Hair follicle dermal papilla cell (primary cell): ENCODE data around the gene TAF11L5. TPM values are rescaled to one million over a fixed set of nuclear protein-coding genes. Genes with fewer than 3 reads are reported as not detected.

Experiments
- small RNA-seq: library from RNA; depleted of rRNA; stranded (forward); fragments of <200 nt; gene quantifications from one replicate; pipeline ENCODE3, GENCODE V24; 2012
- total RNA-seq: library from RNA; depleted of rRNA; stranded (reverse); fragments of >200 nt; gene quantifications from 2 replicates; pipeline ENCODE4 v1.2.3, GENCODE V29; 2012

The TAF11L5 gene
- total RNA-seq = not detected in 2 replicates

DNA sequence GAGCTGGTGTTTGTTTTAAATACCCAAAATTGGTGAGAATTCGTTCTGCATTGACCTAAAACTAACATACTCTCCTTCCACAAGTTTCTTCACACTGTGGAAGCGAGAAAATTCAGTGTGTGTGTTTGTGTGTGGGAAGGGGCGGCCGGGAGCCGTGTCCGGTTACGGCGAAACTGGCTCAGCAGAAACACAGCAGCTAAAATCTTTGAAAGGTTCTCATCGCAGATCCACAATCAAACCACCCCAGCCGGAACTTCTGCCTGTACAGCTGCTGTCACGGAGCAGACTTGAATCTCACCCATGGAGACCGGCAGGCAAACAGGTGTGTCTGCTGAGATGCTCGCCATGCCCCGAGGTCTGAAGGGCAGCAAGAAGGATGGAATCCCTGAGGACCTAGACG, at the start of gene TAF11L5:
Gene TAF11L5, plus strand, starts transcription at position 301 of the 400 bp plus-strand sequence.

DNA sequence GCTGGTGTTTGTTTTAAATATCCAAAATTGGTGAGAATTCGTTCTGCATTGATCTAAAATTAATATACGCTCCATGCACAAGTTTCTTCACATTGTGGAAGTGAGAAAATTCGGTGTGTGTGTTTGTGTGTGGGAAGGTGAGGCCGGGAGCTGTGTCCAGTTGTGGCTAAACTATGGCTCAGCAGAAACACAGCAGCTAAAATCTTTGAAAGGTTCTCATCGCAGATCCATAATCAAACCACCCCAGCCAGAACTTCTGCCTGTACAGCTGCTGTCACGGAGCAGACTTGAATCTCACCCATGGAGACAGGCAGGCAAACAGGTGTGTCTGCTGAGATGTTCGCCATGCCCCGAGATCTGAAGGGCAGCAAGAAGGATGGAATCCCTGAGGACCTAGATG, 27.1 kb upstream of the TAF11L5 start, which contains the start of gene TAF11L2:
Gene TAF11L2, plus strand, starts transcription at position 301 of the 400 bp plus-strand sequence.

GRCh38 chr5:17518067-17518466, 7.0 kb upstream of the TAF11L5 start, which contains the start of gene TAF11L3:
TAF11L3 (plus strand) TSS chr5:17518367.

GRCh38 chr5:17521501-17521900, 3.5 kb upstream of the TAF11L5 start, which contains the start of gene TAF11L4:
TAF11L4 (plus strand) TSS chr5:17521801.

DNA sequence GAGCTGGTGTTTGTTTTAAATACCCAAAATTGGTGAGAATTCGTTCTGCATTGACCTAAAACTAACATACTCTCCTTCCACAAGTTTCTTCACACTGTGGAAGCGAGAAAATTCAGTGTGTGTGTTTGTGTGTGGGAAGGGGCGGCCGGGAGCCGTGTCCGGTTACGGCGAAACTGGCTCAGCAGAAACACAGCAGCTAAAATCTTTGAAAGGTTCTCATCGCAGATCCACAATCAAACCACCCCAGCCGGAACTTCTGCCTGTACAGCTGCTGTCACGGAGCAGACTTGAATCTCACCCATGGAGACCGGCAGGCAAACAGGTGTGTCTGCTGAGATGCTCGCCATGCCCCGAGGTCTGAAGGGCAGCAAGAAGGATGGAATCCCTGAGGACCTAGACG, 3.3 kb downstream of the TAF11L5 start, which contains the start of gene TAF11L6:
Gene TAF11L6, plus strand, starts transcription at position 301 of the 400 bp plus-strand sequence.

Small RNAs within 50 kb of the gene (small RNA-seq; reads per million reads assigned to genes)
- not detected for gene AC106774.3

Other genes starting within 250 kb of the TAF11L5 start
- gene TAF11L2, start 27.0 kb upstream of the TAF11L5 start, total RNA-seq = not detected in 2 replicates
- not detected in 2 replicates for gene TAF11L3, start 6.9 kb upstream of the TAF11L5 start, total RNA-seq
- not detected in 2 replicates for gene TAF11L4, start 3.4 kb upstream of the TAF11L5 start, total RNA-seq
- not detected in 2 replicates for gene TAF11L6, start 3.4 kb downstream of the TAF11L5 start, total RNA-seq
- not detected in 2 replicates for gene TAF11L7, start 60.5 kb downstream of the TAF11L5 start, total RNA-seq
- gene TAF11L8, start 65.7 kb downstream of the TAF11L5 start, total RNA-seq = not detected in 2 replicates
- not detected in 2 replicates for gene TAF11L9, start 69.2 kb downstream of the TAF11L5 start, total RNA-seq
- gene TAF11L10, start 72.6 kb downstream of the TAF11L5 start, total RNA-seq = not detected in 2 replicates
- gene TAF11L11, start 78.9 kb downstream of the TAF11L5 start, total RNA-seq = not detected in 2 replicates
- gene TAF11L12, start 85.2 kb downstream of the TAF11L5 start, total RNA-seq = not detected in 2 replicates
- gene TAF11L13, start 106.9 kb downstream of the TAF11L5 start, total RNA-seq = not detected in 2 replicates
- gene TAF11L14, start 109.2 kb downstream of the TAF11L5 start, total RNA-seq = not detected in 2 replicates